H9 (cell line): ENCODE results near the gene SETD6. TPM values are rescaled to one million over a fixed set of nuclear protein-coding genes. Genes with fewer than 3 reads are reported as not detected.

ENCODE experiments used
- DNase-seq: peaks from one replicate; pipeline ENCODE4 v3.0.0-alpha.2; 2017
- H2AFZ ChIP-seq: one replicate; pipeline ENCODE4 v1.6.1; 2013; ENCODE audit warnings: mild to moderate bottlenecking, low read length, control low read depth, moderate library complexity
- H2AK5ac ChIP-seq: 2 replicates; pipeline ENCODE4 v1.6.1; 2013; ENCODE audit warnings: low read length, control low read depth, mixed read lengths; ENCODE audit not compliant: insufficient read length
- H2BK120ac ChIP-seq: one replicate; pipeline ENCODE4 v1.6.1; 2013; ENCODE audit warnings: low read depth, mild to moderate bottlenecking, low read length, control low read depth, inconsistent platforms; ENCODE audit not compliant: poor library complexity, severe bottlenecking
- H2BK12ac ChIP-seq: 2 replicates; pipeline ENCODE4 v1.6.1; 2013; ENCODE audit warnings: low read length, control low read depth, mixed read lengths, low read depth; ENCODE audit not compliant: insufficient read length
- H2BK15ac ChIP-seq: 2 replicates; pipeline ENCODE4 v1.6.1; 2013; ENCODE audit warnings: low read depth, low read length, control low read depth
- H2BK20ac ChIP-seq: one replicate; pipeline ENCODE4 v1.6.1; 2013; ENCODE audit warnings: low read depth, mild to moderate bottlenecking, low read length, control low read depth, inconsistent platforms; ENCODE audit not compliant: poor library complexity, severe bottlenecking
- H2BK5ac ChIP-seq: 2 replicates; pipeline ENCODE4 v1.6.1; 2013; ENCODE audit warnings: low read length, control low read depth, mixed read lengths; ENCODE audit not compliant: insufficient read length
- H3K14ac ChIP-seq: 2 replicates; pipeline ENCODE4 v1.6.1; 2013; ENCODE audit warnings: low read length, control low read depth; ENCODE audit not compliant: insufficient read depth
- H3K18ac ChIP-seq: 2 replicates; pipeline ENCODE4 v1.6.1; 2013; ENCODE audit warnings: low read depth, mild to moderate bottlenecking, mixed read lengths, low read length, control low read depth; ENCODE audit not compliant: insufficient read length
- H3K23ac ChIP-seq: 2 replicates; pipeline ENCODE4 v1.6.1; 2013; ENCODE audit warnings: low read length, control low read depth, mixed read lengths, low read depth; ENCODE audit not compliant: insufficient read length
- H3K23me2 ChIP-seq: 2 replicates; pipeline ENCODE4 v1.6.1; 2013; ENCODE audit warnings: low read depth, mild to moderate bottlenecking, mixed read lengths, low read length, control low read depth; ENCODE audit not compliant: insufficient read length, poor library complexity, severe bottlenecking
- H3K27ac ChIP-seq: 2 replicates; pipeline ENCODE4 v1.5.1; 2013; ENCODE audit warnings: low read length, control low read depth, mixed read lengths, low read depth; ENCODE audit not compliant: insufficient read length
- H3K27me3 ChIP-seq: 2 replicates; pipeline ENCODE4 v1.6.1; 2013; ENCODE audit warnings: low read length, control low read depth, inconsistent platforms; ENCODE audit not compliant: insufficient read depth
- H3K4ac ChIP-seq: 2 replicates; pipeline ENCODE4 v1.6.1; 2013; ENCODE audit warnings: low read depth, mild to moderate bottlenecking, control low read depth, inconsistent platforms, low read length, moderate library complexity
- H3K4me1 ChIP-seq: 2 replicates; pipeline ENCODE4 v1.6.1; 2013; ENCODE audit warnings: low read length, control low read depth, inconsistent platforms; ENCODE audit not compliant: insufficient read depth
- H3K4me2 ChIP-seq: 2 replicates; pipeline ENCODE4 v1.6.1; 2013; ENCODE audit warnings: low read length, control low read depth, mixed read lengths; ENCODE audit not compliant: insufficient read length, insufficient read depth
- H3K56ac ChIP-seq: 2 replicates; pipeline ENCODE4 v1.6.1; 2013; ENCODE audit warnings: low read depth, mild to moderate bottlenecking, mixed read lengths, low read length, control low read depth; ENCODE audit not compliant: insufficient read length
- H3K79me1 ChIP-seq: 2 replicates; pipeline ENCODE4 v1.6.1; 2013; ENCODE audit warnings: low read depth, mild to moderate bottlenecking, moderate library complexity, low read length, control low read depth, inconsistent platforms; ENCODE audit not compliant: insufficient read depth, poor library complexity, severe bottlenecking
- H3K79me2 ChIP-seq: 2 replicates; pipeline ENCODE4 v1.6.1; 2013; ENCODE audit warnings: low read length, control low read depth, inconsistent platforms; ENCODE audit not compliant: insufficient read depth
- H3K9ac ChIP-seq: 2 replicates; pipeline ENCODE4 v1.6.1; 2013; ENCODE audit warnings: low read length, control low read depth, mixed read lengths; ENCODE audit not compliant: insufficient read length; ENCODE audit errors: extremely low read depth
- H3K9me3 ChIP-seq: one replicate; pipeline ENCODE4 v1.6.1; 2013; ENCODE audit warnings: low read depth, low read length, inconsistent platforms; ENCODE audit not compliant: control insufficient read depth
- H3T11ph ChIP-seq: one replicate; pipeline ENCODE4 v1.6.1; 2013; ENCODE audit warnings: mild to moderate bottlenecking, low read length, control low read depth, inconsistent platforms
- H4K20me1 ChIP-seq: one replicate; pipeline ENCODE4 v1.6.1; 2013; ENCODE audit not compliant: control insufficient read depth, insufficient read length, insufficient read depth
- H4K5ac ChIP-seq: 2 replicates; pipeline ENCODE4 v1.6.1; 2013; ENCODE audit warnings: low read depth, mild to moderate bottlenecking, mixed read lengths, low read length, control low read depth; ENCODE audit not compliant: insufficient read length
- H4K8ac ChIP-seq: replicated peaks from 2 replicates; pipeline ENCODE4 v1.6.1; 2013; ENCODE audit warnings: low read length, control low read depth, mixed read lengths, low read depth; ENCODE audit not compliant: insufficient read length
- H4K91ac ChIP-seq: 2 replicates; pipeline ENCODE4 v1.6.1; 2013; ENCODE audit warnings: low read depth, mild to moderate bottlenecking, moderate library complexity, mixed read lengths, low read length, control low read depth; ENCODE audit not compliant: insufficient read length
- H3K27ac Mint-ChIP-seq, 3 experiments: 2 replicates in 2 of 3; 3 replicates in 1 of 3; pipeline ENCODE4 v1.8.0; 2020 to 2021; ENCODE audit warnings: mixed read lengths in 3 of 3, mild to moderate bottlenecking in 1 of 3, moderate library complexity in 1 of 3
- H3K27me3 Mint-ChIP-seq: 2 replicates; pipeline ENCODE4 v1.8.0; 2021; ENCODE audit warnings: low read depth, mild to moderate bottlenecking, moderate library complexity, mixed read lengths
- H3K36me3 Mint-ChIP-seq, 3 experiments: 2 replicates in 2 of 3; 3 replicates in 1 of 3; pipeline ENCODE4 v1.8.0; 2020 to 2021; ENCODE audit warnings: low read depth in 3 of 3, mixed read lengths in 3 of 3; ENCODE audit not compliant: insufficient read depth in 1 of 3
- H3K4me1 Mint-ChIP-seq, 2 experiments: 2 replicates each; pipeline ENCODE4 v1.8.0; 2020; ENCODE audit warnings: mixed read lengths in 2 of 2
- H3K4me3 Mint-ChIP-seq, 2 experiments: 2 replicates in 1 of 2; 3 replicates in 1 of 2; pipeline ENCODE4 v1.8.0; 2020 to 2021; ENCODE audit warnings: mild to moderate bottlenecking in 2 of 2, mixed read lengths in 2 of 2, moderate library complexity in 1 of 2
- H3K9me3 Mint-ChIP-seq, 2 experiments: 2 replicates in 1 of 2; 3 replicates in 1 of 2; pipeline ENCODE4 v1.8.0; 2020; ENCODE audit warnings: mild to moderate bottlenecking in 2 of 2, mixed read lengths in 2 of 2, moderate library complexity in 1 of 2
- CTCF ChIP-seq: fragments of 200-600 bp; sonication (generic); conservative IDR thresholded peaks from 3 replicates; pipeline ENCODE4 v1.8.0; 2021; ENCODE audit warnings: antibody characterized with exemption, mild to moderate bottlenecking
- WGBS: extraction: QIAGEN DNeasy Blood & Tissue Kit; methylation state at CpG from one replicate; pipeline ENCODE4 v1.1.7; 2013; ENCODE audit warnings: missing lambda C conversion rate, low lambda C conversion rate, mixed read lengths; ENCODE audit not compliant: insufficient read length; ENCODE audit errors: extremely low coverage; 5-methylcytosine and 5-hydroxymethylcytosine counted together
- total RNA-seq: library from RNA; stranded (reverse); gene quantifications from 2 replicates; pipeline ENCODE4 v1.2.1, GENCODE V29; 2021

SETD6 gene
- total RNA-seq, 1 experiment from 2014 or later = 55.6 TPM

GRCh38 chr16:58513874-58514273 is 1.4 kb upstream of the SETD6 start:
- H2AK5ac ChIP-seq = no peak overlapping the region
- no peaks in the 10 kb centered on the region for H3K79me2 ChIP-seq
- H2BK15ac ChIP-seq = no peak overlapping the region
- H2AFZ ChIP-seq = no peak overlapping the region
- H4K8ac ChIP-seq = no peak overlapping the region
- H3K4ac ChIP-seq = no peak overlapping the region
- no peak overlapping the region; a peak in 1 of 7 replicates for H3K27ac Mint-ChIP-seq
- 0 out of 2 replicates have a peak, but pooled peaks cover 3% of the 10 kb centered on the region for H3K4me1 ChIP-seq
- no peaks in the 10 kb centered on the region for H4K20me1 ChIP-seq
- no peak overlapping the region for H3K14ac ChIP-seq
- H3K36me3 Mint-ChIP-seq = peaks cover 21 to 57% (median 26%) of the 10 kb centered on the region in 3 experiments
- no peaks in the 10 kb centered on the region for H3K27me3 ChIP-seq
- no peak overlapping the region for H3K56ac ChIP-seq
- no peaks in the 10 kb centered on the region for H3K79me1 ChIP-seq
- no peak overlapping the region for H2BK5ac ChIP-seq
- H3K9me3 ChIP-seq = no peaks in the 10 kb centered on the region
- H4K91ac ChIP-seq = no peak overlapping the region
- H2BK120ac ChIP-seq = no peak overlapping the region
- WGBS = no CpG with 5 or more reads among the region's 3 CpGs
- no peak overlapping the region for H3K18ac ChIP-seq
- no peak overlapping the region for H2BK12ac ChIP-seq
- no peaks in the 10 kb centered on the region; a peak in 2 of 5 replicates for H3K9me3 Mint-ChIP-seq
- no peak for TF ChIP-seq CTCF
- DNase-seq = no peak
- no peak overlapping the region for H3K9ac ChIP-seq
- no peak overlapping the region for H3K23ac ChIP-seq
- peaks cover 16 to 24% of the 10 kb centered on the region in 2 experiments for H3K4me1 Mint-ChIP-seq
- no peaks in the 10 kb centered on the region for H3K23me2 ChIP-seq
- H3K4me2 ChIP-seq = no peak overlapping the region
- no peak overlapping the region for H4K5ac ChIP-seq
- peak overlapping the region in 1 of 2 experiments; percentile 4; a peak in 1 of 5 replicates for H3K4me3 Mint-ChIP-seq
- H3K27ac ChIP-seq = no peak overlapping the region
- no peak overlapping the region for H2BK20ac ChIP-seq
- no peak overlapping the region for H3T11ph ChIP-seq
- no peaks in the 10 kb centered on the region; the same call in 1 of the 2 replicates for H3K27me3 Mint-ChIP-seq
